ENCODE data around the gene PDE1C.
"Not testable (repeated sequence)": the region's sequence is repeated elsewhere in the genome, so short reads cannot be mapped to it uniquely, and the experiment has no call there.

The PDE1C gene

DNA sequence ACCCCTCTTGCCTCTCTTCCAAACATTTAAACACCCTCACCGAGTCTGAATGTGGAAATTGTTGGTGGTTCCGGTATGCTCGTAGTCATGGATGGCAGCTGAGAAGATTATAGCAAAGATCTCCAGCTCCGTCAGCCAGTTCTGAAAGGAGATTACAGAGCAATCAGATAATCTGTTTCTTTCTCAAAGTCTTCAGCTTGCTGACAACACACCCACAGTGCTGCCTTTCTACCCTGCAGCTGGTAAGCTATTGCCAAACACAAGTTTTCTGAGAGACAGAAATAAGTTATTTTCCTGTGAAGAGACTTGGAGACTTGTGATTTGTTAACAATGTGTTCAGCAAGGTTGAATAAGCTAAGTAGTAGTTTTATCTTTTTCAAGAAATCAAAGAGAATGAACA is 219.6 kb downstream of the PDE1C start:
- DNase-seq (ENCODE audit: low read depth, low spot score), result no peak

GRCh38 chr7:31850066-31850465 is 220.1 kb downstream of the PDE1C start:
- no peak for DNase-seq (ENCODE audit: low read depth, low spot score)

DNA sequence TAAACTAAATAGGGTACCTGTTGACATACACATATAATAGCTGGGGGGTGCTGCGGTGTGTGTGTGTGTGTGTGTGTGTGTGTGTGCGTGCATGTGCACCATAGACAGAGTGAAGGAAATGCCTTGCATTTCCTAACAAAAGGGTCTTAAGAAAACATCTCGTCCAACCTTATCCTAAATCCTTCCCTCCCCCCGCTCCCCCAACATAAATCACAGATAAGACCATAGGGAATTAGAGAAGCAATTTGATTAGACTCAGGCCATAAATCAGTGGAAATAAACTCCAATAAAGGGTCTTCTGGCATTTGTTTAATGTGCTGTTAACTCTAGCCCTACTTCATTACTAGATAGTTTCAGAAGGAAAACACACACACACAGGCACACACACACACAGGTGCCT is 234.7 kb downstream of the PDE1C start:
- no peak for DNase-seq (ENCODE audit: low read depth, low spot score)

- not testable (repeated sequence) for DNase-seq (ENCODE audit: low read depth, low spot score)
Measured at GRCh38 chr7:31833625-31834024, 236.6 kb downstream of the PDE1C start.

GRCh38 chr7:31828520-31828919 is 241.7 kb downstream of the PDE1C start:
- DNase-seq (ENCODE audit: low read depth, low spot score), result no peak

DNA sequence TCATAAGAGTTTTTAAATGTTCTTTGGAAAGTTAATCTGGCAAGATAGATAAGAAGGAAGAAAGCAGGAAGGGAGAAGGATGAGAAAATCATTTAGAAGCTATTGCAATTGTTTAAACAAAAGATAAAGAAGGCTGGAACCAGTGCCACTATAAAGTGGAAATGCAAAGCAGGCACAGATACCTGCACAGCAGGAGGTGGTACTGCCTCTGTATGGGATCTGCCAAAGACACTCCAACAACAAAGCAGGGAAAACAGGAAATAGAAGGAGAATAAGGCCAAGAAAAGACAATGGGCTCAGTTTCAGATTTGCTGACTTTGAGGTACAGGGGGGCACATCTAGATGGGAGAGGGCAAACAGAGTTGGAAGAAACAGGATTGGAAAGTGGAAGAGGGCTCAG is 244.6 kb downstream of the PDE1C start:
- DNase-seq (ENCODE audit: low read depth, low spot score), result peak; percentile 5

DNA sequence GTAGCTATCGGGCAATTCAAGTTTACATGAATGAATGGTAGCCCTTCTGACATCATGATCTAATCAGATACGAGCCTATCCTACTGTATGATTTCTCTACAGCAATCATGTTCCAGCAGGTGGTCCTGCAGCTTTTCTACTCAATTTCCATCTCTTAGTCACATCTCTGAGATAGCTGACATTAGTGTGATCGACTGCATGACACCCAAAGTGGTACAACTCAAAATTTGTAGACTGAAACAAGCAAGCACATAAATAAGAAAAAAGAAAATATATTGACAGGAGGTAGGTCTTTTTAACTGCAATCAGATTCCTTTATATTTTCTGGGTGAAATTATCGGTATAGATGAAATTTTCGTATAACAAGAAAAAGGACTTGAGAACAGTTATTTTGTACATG is 251.2 kb downstream of the PDE1C start:
- DNase-seq (ENCODE audit: low read depth, low spot score), result no peak

GRCh38 chr7:31816810-31817209 is 253.4 kb downstream of the PDE1C start:
- DNase-seq (ENCODE audit: low read depth, low spot score), result no peak

DNA sequence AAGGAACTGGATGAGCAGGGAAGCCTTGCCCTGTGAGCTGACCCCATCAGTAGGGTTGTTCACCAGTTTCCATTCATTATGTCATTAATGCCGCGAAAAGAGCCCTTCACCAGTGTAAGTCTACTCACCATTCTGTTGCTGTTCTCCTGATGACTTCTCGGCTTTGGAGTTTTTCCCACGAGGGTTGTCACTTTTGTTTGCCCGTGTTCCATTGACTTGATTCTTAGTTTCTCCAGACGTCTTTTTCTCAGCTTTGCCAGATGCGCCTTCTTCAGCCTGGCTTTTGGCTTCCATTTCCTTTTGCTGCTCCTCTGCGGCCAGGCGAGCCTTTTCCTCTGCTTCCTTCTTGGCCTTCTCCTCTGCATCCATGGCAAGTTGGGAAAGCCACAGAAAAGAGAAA is 254.4 kb downstream of the PDE1C start:
- peak; percentile 10 for DNase-seq (ENCODE audit: low read depth, low spot score)

GRCh38 chr7:31814187-31814586 is 256.0 kb downstream of the PDE1C start:
- no peak for DNase-seq (ENCODE audit: low read depth, low spot score)

DNA sequence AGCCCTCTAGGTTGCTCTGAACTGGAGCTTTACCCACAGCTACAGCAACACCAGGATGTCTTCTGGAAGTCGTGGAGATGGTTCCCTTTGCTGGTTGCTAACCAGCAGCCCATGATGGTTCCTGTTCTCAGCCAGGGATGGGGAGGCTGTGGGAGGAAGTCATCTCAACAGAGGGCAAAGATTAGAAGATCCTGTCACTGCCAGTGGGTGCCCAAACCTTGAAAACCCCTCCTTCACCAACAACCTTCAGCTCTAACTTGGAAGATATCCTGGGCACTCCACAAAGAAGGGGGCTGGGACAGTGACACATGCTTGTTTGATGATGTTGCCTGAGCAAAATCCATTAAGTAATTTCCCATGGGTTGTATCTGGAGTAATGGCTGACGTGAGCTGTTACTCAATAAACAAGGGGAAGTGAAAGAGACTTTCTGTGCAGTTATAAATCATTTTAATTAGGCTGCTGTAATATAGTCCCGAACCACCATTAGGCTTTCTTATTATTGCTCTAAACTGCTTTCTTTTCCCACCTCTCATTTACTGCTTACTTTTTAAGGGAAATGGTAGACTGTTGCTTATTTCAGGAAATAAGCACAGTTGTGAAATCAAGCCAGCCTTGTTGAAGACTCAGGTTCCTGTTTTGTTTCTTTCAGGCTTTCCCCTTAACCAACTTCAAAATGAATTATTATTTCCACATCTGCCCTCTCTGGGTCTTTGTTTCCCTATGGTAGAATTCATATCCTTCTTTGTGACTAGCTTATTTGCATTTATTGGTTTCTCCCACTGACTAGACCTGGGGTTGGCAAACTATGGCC is 258.4 kb downstream of the PDE1C start:
- DNase-seq (ENCODE audit: low read depth, low spot score), result no peak

DNA sequence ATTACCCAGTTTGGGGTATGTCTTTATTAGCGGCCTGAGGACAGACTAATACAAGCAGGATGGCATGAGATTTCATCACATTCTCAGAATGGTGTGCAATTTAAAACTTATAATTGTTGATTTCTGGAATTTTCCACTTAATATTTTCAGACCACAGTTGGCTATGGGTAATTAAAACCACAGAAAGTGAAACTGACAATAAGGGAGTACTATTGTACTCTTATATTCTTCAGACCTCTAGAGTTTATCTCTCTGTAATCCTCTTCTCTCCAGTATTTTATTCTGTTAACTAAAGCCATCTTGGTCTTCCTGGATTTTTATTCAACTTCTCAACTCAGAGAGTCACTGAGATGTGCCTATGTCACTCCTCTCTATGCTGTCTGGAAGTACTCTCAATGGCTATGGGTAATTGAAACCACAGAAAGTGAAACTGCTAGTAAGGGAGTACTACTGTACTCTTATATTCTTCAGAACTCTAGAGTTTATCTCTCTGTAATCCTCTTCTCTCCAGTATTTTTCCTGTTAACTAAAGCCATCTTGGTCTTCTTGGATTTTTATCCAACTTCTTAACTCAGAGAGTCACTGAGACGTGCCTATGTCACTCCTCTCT is 264.9 kb downstream of the PDE1C start:
- DNase-seq (ENCODE audit: low read depth, low spot score), result no peak

- no peak for DNase-seq (ENCODE audit: low read depth, low spot score)
Measured at GRCh38 chr7:31796375-31796774, 273.8 kb downstream of the PDE1C start.

DNA sequence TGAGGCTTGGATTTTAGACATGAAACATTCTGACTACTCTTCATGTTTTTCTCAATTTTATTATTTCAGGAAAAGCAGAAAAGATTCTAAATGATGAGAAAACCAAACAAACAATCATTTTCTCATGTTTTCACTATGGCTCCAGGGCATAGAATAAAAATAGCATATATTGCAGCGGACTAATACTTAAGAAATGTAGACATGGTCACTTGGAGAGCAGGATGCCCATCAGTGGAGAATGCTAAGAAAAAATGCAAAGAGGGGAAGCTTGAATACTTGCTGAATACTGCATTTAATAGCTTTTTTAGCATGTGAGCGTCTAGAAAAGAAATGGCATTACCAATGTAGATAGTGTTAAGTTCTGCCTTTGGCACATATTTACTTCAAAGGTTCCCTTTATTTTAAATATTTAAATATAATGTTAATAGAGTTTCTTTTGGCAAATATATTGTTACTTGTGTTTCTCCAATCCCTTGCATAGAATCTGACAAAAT is 275.3 kb downstream of the PDE1C start:
- no peak for DNase-seq (ENCODE audit: low read depth, low spot score)

DNA sequence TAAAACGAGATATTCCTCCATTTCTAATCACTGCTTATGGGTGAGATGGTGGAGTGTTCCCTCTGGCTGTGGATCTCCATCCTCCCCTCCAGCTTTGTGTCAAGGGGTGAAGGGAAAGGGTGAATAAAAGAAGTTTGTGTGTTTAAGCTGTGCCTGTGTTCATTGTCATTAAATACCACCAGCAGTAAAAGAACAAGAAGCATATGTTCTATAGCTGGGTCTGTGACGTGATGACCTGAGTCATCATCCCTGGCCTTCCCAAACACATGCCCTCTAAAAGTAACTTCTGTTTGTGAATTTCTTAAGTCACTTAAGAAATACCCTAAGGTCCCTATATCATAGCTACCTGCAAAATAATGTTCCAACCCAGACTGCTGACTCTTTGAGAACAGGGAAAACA is 278.3 kb downstream of the PDE1C start:
- no peak for DNase-seq (ENCODE audit: low read depth, low spot score)

DNA sequence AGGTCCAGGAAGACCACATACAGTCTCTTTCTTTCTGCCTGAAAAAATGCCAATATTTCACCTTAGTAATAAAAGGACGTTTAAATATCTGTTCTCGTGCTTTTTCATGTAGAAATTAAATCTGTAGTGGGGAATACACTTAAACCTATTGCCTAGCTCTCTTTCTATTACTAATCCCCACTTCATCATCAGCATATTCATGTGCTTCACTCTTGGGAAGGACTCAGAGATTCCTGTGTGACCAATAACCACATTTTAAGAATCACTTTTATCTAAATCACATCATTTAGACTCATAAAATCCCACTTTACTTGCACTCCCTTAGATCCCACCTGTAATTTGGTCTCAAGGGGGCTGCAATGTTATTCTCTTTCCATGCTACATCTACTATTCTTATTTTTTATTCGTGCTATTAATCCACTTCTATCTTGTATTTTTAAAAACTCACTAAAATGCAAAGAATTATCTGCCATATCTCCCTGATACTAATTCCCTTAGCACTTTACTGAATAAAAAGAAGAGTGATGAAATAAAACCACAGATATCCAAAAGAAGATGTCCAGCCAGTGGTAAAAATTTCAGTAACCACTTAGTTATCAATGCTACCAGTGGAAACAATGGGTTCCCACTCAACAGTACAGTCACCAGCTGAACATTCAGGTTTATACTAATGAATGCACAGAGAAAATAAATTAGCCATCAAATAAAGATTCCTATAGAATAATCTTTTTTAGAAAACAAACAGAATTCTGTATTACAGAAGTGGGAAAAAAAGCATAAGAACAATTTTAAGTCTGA is 281.1 kb downstream of the PDE1C start:
- DNase-seq (ENCODE audit: low read depth, low spot score), result no peak

DNA sequence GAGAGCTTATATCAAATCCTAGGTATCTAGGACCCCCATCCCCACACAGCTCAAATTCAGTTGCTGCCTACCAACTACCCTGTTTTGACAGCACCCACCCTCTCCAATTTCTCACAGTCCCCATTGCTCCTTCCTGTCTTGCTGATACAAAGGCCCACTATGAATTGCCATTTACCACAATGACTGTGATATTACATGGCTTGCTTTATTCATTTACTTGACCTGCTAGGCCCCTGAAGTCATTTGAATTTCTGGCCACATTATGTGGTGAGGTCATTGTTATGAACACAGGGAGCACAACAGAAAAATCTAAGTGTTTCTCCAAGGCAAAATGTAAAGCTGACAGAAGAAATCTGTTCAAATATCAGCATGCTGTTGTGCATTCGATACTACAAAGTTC is 281.8 kb downstream of the PDE1C start:
- no peak for DNase-seq (ENCODE audit: low read depth, low spot score)

DNA sequence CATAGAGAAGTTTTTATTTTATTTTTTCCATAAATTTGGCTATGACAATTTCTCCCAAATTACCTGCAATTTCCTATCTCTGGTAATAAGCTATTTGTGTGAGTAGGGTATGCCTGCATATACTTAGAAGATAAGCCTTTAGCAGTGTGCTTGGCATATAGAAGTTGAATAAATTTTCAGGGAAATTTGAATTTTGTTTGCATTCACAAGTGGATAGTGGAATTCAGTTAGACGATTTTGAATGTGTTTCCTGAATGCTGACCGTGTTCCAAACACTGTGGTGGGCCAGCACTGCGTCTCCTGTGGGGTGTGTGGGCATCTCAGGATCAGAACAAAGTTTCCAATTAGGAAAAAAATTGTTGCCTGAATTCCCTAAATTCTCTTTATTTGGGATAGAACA is 283.9 kb downstream of the PDE1C start:
- DNase-seq (ENCODE audit: low read depth, low spot score), result no peak

GRCh38 chr7:31785101-31785500 is 285.1 kb downstream of the PDE1C start:
- no peak for DNase-seq (ENCODE audit: low read depth, low spot score)

- DNase-seq (ENCODE audit: low read depth, low spot score), result no peak
Measured at GRCh38 chr7:31783221-31783620, 287.0 kb downstream of the PDE1C start.

DNA sequence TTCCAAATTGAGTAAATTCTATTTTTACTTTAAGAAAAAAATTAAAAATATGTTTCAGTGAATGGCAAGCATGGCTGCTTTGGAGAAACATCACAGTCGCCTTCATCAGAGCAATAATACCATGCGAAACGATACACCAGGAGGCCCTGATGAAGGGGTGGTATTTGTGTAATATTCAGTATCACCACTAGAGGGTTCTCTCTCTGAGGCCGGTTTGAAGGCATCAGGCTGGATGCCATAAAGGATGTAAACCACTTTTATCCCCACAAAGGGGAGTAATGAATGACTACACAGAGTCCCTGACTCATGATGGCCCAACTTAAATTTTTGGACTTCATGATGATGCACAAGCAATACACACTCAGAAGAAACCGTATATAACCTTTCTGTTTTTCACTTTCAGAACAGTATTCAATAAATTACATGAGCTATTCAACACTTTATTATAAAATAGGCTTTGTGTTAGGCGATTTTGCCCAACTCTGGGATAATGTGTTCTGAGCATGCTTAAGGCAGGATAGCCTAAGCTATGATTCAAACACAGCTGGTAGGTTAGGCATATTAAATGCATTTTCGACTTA is 287.7 kb downstream of the PDE1C start:
- peak; percentile 61 for DNase-seq (ENCODE audit: low read depth, low spot score)

DNA sequence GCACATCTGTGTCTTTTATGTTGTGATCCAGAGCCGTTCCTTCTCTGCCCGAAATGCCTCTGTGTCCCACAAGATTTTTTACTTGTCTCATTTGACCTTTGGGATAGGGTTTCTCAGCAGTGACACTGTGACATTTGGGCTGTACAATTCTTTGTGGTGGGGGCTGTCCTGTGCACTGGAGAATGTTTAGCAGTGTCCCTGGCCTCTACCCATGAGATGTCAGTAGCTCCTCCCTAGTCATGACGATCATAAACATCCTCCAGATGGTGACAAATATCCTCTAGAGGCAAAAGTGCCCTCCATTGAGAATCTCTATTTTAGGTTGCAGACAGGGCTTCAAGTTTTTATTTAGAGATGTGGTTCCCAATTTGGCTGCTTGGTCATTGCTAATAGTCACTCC is 291.9 kb downstream of the PDE1C start:
- DNase-seq (ENCODE audit: low read depth, low spot score), result no peak

Measured in ELF-1 (cell line).